HEK293T (cell line): ENCODE results near the gene CCDC9.

Source experiments
- CTCF ChIA-PET: fragments of 350-600 bp; formaldehyde crosslinking; extraction: SDS; loops from one replicate; lab custom pipeline; 2021; ENCODE audit warnings: antibody characterized with exemption, inconsistent platforms; lab: Yijun Ruan, JAX
- POLR2A ChIA-PET: fragments of 350-600 bp; formaldehyde crosslinking; extraction: SDS; loops from one replicate; lab custom pipeline; 2020; ENCODE audit warnings: antibody characterized with exemption, inconsistent platforms; lab: Yijun Ruan, JAX
- DNase-seq: peaks from one replicate; pipeline ENCODE4 v3.0.0; 2012; ENCODE audit warnings: mixed read lengths; ENCODE audit errors: extremely low spot score
- ARNT ChIP-seq: fragments of 450-650 bp; IDR thresholded peaks from 2 replicates; pipeline ENCODE4 v1.6.1; 2017; ENCODE audit warnings: mild to moderate bottlenecking
- BHLHE40 ChIP-seq: fragments of 450-650 bp; IDR thresholded peaks from 2 replicates; pipeline ENCODE4 v1.6.1; 2016; ENCODE audit warnings: mild to moderate bottlenecking, moderate library complexity, borderline replicate concordance
- CTBP1 ChIP-seq: fragments of 450-650 bp; IDR thresholded peaks from 2 replicates; pipeline ENCODE4 v1.6.1; 2016; ENCODE audit warnings: borderline replicate concordance
- ELF4 ChIP-seq: fragments of 450-650 bp; IDR thresholded peaks from 2 replicates; pipeline ENCODE4 v1.6.1; 2017; ENCODE audit warnings: antibody characterized with exemption
- FOXA1 ChIP-seq: fragments of 450-650 bp; IDR thresholded peaks from 2 replicates; pipeline ENCODE4 v1.6.1; 2016; ENCODE audit warnings: mild to moderate bottlenecking
- FOXK2 ChIP-seq: fragments of 450-650 bp; IDR thresholded peaks from 2 replicates; pipeline ENCODE4 v1.6.1; 2016; ENCODE audit warnings: mild to moderate bottlenecking
- FOXM1 ChIP-seq: fragments of 450-650 bp; IDR thresholded peaks from 2 replicates; pipeline ENCODE4 v1.6.1; 2017; ENCODE audit warnings: mild to moderate bottlenecking, borderline replicate concordance
- HDGF ChIP-seq: fragments of 450-650 bp; IDR thresholded peaks from 2 replicates; pipeline ENCODE4 v1.6.1; 2017; ENCODE audit warnings: antibody characterized with exemption, borderline replicate concordance
- L3MBTL2 ChIP-seq: fragments of 450-650 bp; conservative IDR thresholded peaks from 2 replicates; pipeline ENCODE4 v1.6.1; 2016; ENCODE audit warnings: mild to moderate bottlenecking
- LEF1 ChIP-seq: fragments of 450-650 bp; IDR thresholded peaks from 2 replicates; pipeline ENCODE4 v1.6.1; 2017; ENCODE audit warnings: mild to moderate bottlenecking, borderline replicate concordance
- NFRKB ChIP-seq: fragments of 450-650 bp; IDR thresholded peaks from 2 replicates; pipeline ENCODE4 v1.6.1; 2016; ENCODE audit warnings: mild to moderate bottlenecking, moderate library complexity
- SP1 ChIP-seq: fragments of 450-650 bp; IDR thresholded peaks from 2 replicates; pipeline ENCODE4 v1.6.1; 2017
- SUZ12 ChIP-seq: fragments of 450-650 bp; IDR thresholded peaks from 2 replicates; pipeline ENCODE4 v1.6.1; 2016; ENCODE audit warnings: mild to moderate bottlenecking
- TARDBP ChIP-seq: fragments of 450-650 bp; IDR thresholded peaks from 2 replicates; pipeline ENCODE4 v1.6.1; 2016
- ZNF384 ChIP-seq: fragments of 450-650 bp; IDR thresholded peaks from 2 replicates; pipeline ENCODE4 v1.6.1; 2016
- TF ChIP-seq, protein P1 (sequence below): fragments of 450-650 bp; IDR thresholded peaks from 2 replicates; pipeline ENCODE4 v1.6.1; 2016

The CCDC9 gene

DNA sequence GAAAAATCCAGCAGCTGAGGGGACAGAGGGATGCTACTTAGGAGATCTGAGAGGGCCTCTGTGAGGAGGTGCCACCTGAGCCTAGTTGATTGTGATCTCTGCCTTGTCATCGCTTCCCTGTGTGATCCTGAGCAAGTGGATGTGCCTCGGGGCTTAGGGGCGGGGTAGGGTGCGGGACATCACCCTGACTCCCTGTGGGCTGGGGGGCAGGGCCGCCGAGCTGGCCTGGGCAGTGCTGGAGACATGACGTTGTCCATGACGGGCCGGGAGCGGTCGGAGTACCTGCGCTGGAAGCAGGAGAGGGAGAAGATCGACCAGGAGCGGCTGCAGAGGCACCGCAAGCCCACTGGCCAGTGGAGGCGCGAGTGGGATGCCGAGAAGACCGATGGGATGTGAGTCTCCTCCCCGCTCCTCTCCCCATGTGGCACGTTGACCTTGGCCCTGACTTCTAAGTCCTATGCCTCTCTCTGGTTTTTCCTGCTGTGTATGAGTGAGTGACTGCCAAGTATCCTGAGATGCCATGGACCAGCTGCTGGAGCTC, 10.1 kb downstream of the CCDC9 start:
- TF ChIP-seq L3MBTL2 (no peak), ZNF384 (no peak)
- DNase-seq, result no peak
- POLR2A ChIA-PET, result no interaction called here
- CTCF ChIA-PET, result interaction anchor here (0.7 kb wide), 1 partner anchor 125 kb away, joined by 3 read pairs; no protein-coding TSS in a partner anchor

DNA sequence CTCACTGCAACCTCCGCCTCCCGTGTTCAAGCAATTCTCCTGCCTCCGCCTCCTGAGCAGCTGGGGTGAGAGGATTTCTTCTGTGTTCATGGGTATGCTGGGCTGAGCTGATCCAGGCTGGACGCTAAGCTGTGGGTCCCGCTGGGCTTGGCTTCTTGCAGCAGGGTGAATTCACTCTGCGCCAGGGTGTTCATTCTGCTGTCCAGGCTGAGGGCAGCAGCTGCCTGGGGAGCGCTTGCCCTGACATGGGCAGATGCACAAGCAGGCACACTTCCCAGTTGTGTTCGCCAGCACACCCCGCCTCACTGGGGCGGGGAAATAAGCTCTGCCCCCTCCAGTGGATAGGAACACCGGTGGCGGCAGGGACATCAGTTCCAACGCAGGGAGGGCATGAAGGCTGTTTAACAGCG, 11.0 kb downstream of the CCDC9 start:
- no peak for DNase-seq
- TF ChIP-seq TARDBP (no peak), ZNF384 (no peak), CTBP1 (no peak), LEF1 (no peak), ELF4 (no peak), BHLHE40 (no peak), SP1 (no peak), NFRKB (no peak), FOXM1 (no peak), SUZ12 (no peak), FOXK2 (no peak), HDGF (no peak), ARNT (no peak), L3MBTL2 (no peak), FOXA1 (no peak)
- TF ChIP-seq, protein P1, sequence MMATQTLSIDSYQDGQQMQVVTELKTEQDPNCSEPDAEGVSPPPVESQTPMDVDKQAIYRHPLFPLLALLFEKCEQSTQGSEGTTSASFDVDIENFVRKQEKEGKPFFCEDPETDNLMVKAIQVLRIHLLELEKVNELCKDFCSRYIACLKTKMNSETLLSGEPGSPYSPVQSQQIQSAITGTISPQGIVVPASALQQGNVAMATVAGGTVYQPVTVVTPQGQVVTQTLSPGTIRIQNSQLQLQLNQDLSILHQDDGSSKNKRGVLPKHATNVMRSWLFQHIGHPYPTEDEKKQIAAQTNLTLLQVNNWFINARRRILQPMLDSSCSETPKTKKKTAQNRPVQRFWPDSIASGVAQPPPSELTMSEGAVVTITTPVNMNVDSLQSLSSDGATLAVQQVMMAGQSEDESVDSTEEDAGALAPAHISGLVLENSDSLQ, result no peak
- ChIA-PET POLR2A (interaction anchor here (1.1 to 2.2 kb wide), 2 partner anchors 11 to 81 kb away, joined by 5 to 8 read pairs; partner anchors contain the start of genes CCDC9 and DHX34), CTCF (interaction anchor here (0.7 kb wide), 1 partner anchor 124 kb away, joined by 3 read pairs; no protein-coding TSS in a partner anchor)

DNA sequence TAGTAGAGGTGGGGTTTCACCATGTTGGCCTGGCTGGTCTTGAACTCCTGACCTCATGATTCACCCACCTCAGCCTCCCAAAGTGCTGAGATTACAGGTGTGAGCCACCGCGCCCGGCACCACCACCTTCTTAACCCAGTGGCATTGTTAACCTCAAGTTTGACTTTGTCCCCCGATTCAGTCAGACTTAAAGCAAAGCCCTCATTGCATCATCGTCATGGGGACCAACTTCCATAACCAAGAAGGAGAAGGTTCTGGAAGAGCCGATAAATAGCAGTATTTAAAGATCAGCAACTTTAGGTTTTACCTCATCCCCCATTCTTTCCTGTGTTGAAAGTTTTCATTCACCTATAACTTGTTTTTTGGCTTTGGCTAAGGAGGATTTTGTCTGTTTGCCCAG, 11.7 kb downstream of the CCDC9 start:
- ChIA-PET CTCF (no interaction called here), POLR2A (interaction anchor here (1.1 to 2.2 kb wide), 2 partner anchors 11 to 81 kb away, joined by 5 to 8 read pairs; partner anchors contain the start of genes CCDC9 and DHX34)
- no peak for DNase-seq
- TF ChIP-seq FOXK2, result no peak
- TF ChIP-seq FOXM1, result no peak
- TF ChIP-seq CTBP1, result no peak
- no peak for TF ChIP-seq TARDBP
- no peak for TF ChIP-seq LEF1
- TF ChIP-seq FOXA1, result no peak

DNA sequence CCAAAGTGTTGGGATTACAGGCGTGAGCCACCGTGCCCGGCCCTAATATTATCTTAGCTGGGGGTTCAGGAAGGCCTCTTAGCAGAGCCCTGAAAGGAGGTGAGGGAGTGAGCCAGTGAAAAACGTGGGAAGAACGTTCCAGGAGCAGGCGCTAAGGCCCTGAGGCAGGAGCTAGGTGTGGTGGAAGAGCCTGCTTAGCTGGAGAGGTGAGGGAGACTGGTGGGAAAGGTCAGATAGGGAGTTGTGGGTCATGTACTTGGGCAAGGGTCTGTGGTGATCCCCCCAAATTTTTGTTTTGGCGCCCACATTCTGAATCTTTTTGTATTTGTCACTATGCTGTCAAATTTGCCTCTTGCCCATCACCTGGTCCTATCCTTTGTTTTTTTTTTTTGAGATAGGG, 13.3 kb downstream of the CCDC9 start:
- TF ChIP-seq CTBP1 (no peak), TARDBP (no peak), SP1 (no peak), L3MBTL2 (no peak), BHLHE40 (no peak), ARNT (no peak), ZNF384 (no peak), HDGF (no peak), FOXK2 (no peak), ELF4 (no peak)
- TF ChIP-seq, protein P1, result no peak
- DNase-seq, result no peak
- POLR2A ChIA-PET, result interaction anchor here (2.2 kb wide), 1 partner anchor 13 kb away, joined by 8 read pairs; the partner anchor contains the start of gene CCDC9
- CTCF ChIA-PET, result interaction anchor here (1.1 kb wide), 1 partner anchor 8 kb away, joined by 3 read pairs; no protein-coding TSS in a partner anchor

DNA sequence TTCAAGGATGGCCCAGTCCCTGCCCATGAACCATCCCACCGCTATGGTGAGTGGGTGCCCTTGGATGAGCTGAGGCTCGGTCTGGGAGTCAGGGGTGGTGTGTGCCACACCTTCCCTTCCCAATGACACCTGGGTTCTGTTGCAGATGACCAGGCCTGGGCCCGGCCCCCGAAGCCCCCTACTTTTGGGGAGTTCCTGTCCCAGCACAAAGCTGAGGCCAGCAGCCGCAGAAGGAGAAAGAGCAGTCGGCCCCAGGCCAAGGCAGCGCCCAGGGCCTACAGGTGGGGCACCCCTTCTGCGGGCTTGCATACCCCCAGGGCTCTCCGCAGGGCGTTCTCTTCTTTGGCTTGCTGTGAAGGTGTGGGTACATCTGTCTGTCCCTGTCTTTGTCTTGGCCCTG, 14.1 kb downstream of the CCDC9 start:
- DNase-seq, result no peak
- CTCF ChIA-PET, result no interaction called here
- TF ChIP-seq FOXM1, result no peak
- TF ChIP-seq, protein P1, result no peak
- TF ChIP-seq ARNT, result no peak
- no peak for TF ChIP-seq LEF1
- no peak for TF ChIP-seq FOXA1
- TF ChIP-seq ZNF384, result no peak
- TF ChIP-seq HDGF, result no peak
- POLR2A ChIA-PET, result no interaction called here

DNA sequence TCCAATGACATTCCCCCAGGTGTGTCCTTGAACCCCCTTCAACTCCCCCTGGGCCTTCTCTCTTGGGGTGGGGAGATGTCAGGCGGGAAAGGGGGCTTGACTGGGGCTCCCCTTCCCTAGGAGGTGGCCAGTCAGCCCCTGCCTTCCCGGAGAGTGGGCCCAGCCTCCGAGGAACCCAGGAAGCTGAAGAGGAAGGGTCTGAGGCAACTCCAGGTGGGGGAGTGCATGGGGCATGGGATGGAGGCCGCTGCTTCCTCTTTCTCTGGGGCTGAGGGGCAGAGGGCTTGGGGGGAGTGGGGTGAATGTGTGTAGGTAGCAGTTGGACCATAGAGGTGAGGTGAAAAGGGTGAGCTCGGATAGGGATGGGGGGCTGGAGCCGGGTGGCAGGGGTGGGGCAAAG, 15.6 kb downstream of the CCDC9 start:
- ChIA-PET CTCF (interaction anchor here (1.2 kb wide), 1 partner anchor 15 kb away, joined by 4 read pairs; no protein-coding TSS in a partner anchor), POLR2A (interaction anchor here (0.8 to 1.7 kb wide), 2 partner anchors 16 to 28 kb away, joined by 3 to 9 read pairs; partner anchors contain the start of gene CCDC9)
- TF ChIP-seq HDGF, result no peak
- no peak for TF ChIP-seq FOXK2
- no peak for TF ChIP-seq FOXM1
- no peak for DNase-seq
